Epithelial cell of esophagus (primary cell): ENCODE measurements around the gene SAMHD1.
"Not testable (repeated sequence)": the region's sequence is repeated elsewhere in the genome, so short reads cannot be mapped to it uniquely, and the experiment has no call there.

Experiments used
- DNase-seq: peaks from one replicate; pipeline ENCODE4 v3.0.0; 2010; ENCODE audit warnings: low read depth
- H3K4me3 ChIP-seq: 2 replicates; pipeline ENCODE4 v1.5.1; 2011; ENCODE audit warnings: mild to moderate bottlenecking, low read length, control low read depth
- TF ChIP-seq, protein P1 (sequence below): IDR thresholded peaks from 2 replicates; pipeline ENCODE4 v1.5.1; 2011; ENCODE audit warnings: low read depth, mild to moderate bottlenecking, low read length, control low read depth, inconsistent platforms; ENCODE audit not compliant: insufficient read depth; ENCODE audit errors: missing control alignments

SAMHD1 gene

DNA sequence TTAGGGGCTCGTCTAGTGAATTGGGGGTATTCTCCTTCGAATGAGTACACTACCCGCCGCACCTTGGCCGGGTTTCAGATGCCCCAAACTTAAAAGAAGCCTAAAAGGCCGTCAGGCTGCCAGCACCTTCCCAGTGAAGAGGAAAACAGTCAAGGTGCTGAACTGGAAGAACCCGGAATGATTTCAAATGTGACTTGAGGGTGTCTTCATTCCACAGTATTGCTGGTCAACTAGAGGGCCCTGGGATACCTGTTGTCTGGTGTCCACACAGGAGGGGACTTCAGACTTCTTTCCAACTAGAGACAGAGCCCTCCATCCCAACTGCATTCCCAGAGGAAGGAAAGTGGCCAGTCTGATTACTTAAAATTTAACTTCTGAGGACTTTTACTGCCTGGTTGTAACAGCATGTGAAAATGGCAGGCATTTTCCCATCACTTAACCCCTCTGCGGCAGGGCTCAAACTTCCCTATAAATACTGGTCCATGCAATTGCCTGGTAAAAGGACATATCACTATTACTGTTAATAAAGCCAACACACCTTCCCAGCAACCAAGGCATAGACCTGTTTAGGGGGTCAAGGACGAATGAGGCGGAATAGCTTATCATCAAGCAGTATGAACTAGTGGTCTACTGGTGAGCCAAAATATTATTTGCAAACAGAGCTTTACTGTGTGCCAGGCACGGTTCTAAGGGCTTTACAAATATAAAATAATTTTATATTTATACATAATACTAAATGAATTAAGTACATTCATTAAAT lies 651 bp upstream of the SAMHD1 start:
- no peak for DNase-seq
- H3K4me3 ChIP-seq, result peak overlapping the region; percentile 75
- TF ChIP-seq, protein P1, sequence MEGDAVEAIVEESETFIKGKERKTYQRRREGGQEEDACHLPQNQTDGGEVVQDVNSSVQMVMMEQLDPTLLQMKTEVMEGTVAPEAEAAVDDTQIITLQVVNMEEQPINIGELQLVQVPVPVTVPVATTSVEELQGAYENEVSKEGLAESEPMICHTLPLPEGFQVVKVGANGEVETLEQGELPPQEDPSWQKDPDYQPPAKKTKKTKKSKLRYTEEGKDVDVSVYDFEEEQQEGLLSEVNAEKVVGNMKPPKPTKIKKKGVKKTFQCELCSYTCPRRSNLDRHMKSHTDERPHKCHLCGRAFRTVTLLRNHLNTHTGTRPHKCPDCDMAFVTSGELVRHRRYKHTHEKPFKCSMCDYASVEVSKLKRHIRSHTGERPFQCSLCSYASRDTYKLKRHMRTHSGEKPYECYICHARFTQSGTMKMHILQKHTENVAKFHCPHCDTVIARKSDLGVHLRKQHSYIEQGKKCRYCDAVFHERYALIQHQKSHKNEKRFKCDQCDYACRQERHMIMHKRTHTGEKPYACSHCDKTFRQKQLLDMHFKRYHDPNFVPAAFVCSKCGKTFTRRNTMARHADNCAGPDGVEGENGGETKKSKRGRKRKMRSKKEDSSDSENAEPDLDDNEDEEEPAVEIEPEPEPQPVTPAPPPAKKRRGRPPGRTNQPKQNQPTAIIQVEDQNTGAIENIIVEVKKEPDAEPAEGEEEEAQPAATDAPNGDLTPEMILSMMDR, result no peak

DNA sequence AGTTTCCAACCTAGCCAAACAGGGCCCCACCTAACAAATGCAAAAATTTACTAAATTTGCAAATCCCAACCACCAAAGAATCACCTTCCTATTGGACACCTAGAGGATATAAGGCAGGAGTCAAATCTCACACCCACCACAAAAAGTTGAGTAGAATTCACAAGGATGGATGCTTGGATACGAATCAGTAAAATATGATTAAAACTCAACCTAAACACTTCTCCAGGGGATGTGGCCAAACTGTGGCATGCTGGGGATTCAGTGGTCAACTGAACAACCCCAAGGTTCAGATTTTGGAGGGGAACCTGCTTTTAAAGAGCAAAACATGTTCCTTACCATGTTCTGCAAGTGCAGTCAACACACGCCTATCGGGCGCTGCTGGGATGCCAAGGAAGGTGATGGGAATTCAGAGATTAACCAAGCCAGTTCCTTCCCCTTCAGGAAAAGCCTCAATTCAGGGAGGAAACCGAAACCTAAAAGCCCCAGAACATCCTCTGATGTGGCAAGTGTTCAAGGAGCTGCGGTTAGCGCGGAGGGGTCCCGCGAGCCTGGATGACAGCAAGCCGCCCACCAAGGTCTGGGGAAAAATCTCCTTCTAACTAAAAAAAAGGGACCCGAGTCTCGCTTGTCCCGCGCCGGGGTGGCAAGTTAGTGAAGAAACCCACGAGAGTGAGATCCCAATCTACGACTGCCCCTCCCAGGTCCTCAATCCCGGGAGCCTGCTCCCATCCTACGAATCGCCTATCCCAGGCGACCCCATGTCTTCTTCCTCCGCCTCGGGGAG lies 902 bp downstream of the SAMHD1 start:
- DNase-seq, result peak; percentile 29
- peak overlapping the region; percentile 75 for H3K4me3 ChIP-seq
- TF ChIP-seq, protein P1, result no peak

DNA sequence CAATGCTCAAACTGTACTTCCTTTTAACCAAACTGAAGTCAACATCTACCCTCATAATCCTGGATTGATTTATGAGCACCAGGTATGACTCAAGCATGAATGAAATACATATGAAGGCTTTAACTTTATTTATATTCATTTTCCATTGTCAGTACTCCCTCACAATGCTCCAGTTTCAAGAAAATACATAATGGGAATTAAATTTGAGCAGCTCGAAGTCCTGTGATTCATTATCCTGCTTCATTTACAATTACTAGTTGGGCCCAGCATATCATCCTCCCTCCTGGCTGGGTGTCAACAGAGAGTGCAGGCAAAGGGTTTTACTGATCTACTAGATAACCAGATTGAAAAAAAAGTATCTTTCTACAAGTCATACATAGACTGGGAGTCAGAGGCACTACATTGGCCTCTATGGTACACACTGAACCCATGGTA lies 10.1 kb downstream of the SAMHD1 start:
- DNase-seq, result no peak
- H3K4me3 ChIP-seq, result no peak overlapping the region
- TF ChIP-seq, protein P1, result no peak

DNA sequence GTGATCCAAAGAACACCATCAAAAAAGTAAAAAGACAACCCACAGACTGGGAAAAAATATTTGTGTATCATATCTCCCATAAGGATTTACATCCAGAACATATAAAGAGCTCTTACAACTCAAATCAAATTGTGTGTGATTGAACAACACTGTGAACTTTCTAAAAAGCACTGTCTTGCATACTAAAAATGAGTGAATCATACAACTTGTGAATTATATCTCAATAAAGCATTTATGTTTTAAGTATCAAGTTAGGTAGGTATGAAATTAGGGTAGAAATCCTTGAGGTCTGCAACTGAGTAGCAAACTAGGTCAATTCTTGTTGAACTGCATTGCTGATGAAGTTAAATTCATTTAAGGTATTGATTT lies 14.1 kb downstream of the SAMHD1 start:
- DNase-seq, result no peak
- TF ChIP-seq, protein P1, result no peak
- no peak overlapping the region for H3K4me3 ChIP-seq

DNA sequence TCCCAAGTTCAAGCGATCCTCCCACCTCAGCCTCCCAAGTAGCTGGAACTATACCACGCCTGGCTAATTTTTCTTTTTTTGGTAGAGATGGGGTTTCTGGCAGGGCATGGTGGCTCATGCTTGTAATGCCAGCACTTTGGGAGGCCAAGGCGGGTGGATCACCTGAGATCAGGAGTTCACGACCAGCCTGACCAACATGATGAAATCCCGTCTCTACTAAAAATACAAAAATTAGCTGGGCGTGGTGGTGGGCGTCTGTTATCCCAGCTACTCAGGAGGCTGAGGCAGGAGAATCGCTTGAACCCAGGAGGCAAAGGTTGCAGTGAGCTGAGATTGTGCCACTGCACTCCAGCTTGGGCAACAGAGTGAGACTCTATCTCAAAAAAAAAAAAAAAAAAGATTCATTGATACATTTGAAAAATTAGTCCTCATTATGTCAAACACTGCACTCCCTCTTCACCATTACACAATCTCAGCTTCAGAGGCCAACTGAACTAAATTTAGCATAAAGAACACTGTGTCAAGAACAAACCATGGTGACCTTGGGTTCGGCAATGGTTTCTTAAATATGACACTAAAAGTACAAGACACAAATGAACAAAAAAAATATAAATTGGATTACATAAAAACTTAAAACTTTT lies 14.6 kb downstream of the SAMHD1 start:
- not testable (repeated sequence) for H3K4me3 ChIP-seq, DNase-seq

DNA sequence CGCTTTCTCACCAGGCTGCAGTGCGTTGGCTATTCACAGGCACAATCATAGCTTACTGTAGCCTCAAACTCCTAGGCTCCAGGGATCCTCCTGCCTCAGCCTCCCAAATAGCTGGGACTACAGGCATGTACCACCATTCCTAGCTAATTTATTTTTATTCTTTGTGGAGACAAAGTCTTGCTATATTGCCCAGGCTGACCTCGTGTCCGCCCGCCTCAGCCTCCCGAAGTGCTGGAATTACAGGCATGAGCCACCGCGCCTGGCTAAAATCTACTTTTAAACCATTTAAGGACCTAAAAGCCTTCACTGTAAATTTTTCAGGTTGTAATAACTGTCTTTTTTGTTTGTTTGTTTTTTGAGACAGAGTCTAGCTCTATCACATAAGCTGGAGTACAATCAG lies 15.2 kb downstream of the SAMHD1 start:
- no peak for DNase-seq
- no peak overlapping the region for H3K4me3 ChIP-seq
- TF ChIP-seq, protein P1, result no peak

DNA sequence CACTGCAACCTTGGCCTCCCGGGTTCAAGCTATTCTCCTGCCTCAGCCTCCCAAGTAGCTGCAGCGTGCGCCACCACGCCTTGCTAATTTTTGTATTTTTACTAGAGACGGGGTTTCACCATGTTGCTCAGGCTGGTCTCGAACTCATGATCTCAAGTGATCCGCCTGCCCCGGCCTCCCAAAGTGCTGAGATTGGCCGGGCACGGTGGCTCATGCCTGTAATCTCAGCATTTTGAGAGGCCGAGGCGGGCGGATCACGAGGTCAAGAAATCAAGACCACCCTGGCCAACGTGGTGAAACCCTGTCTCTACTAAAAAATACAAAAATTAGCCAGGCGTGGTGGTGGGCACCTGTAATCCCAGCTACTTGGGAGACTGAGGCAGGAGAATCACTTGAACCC lies 17.9 kb downstream of the SAMHD1 start:
- DNase-seq, H3K4me3 ChIP-seq: not testable (repeated sequence)
